HG03558 (cell line): ENCODE measurements around the gene IGF2R.
"Not testable (repeated sequence)": the region's sequence is repeated elsewhere in the genome, so short reads cannot be mapped to it uniquely, and the experiment has no call there.

ENCODE experiments used
- ATAC-seq: cut with Tn5 transposase; IDR thresholded peaks from one replicate; pipeline ENCODE4 v1.9.1; 2021; ENCODE audit warnings: moderate number of reproducible peaks; ENCODE audit not compliant: unreplicated experiment; ENCODE audit errors: extremely low read depth

Gene IGF2R

DNA sequence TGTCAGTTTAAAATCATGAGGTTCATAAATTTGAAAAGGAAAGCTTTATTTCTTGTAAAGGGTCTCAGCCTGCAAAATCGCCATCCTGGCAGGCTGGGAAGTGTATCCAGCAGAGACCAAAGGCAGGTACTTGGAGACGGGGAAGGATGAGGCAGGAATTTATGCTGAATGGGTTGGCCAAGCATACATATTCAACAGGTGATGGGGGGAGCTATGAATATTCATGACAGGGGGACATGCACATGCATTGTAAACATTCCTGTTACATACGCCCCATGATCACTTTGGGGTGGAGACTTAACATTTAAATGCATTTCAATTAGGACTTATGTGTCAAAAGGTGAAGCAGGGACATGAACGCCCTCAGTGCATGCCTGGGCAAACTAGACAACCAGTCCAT is 142.9 kb downstream of the IGF2R start:
- ATAC-seq: no peak

DNA sequence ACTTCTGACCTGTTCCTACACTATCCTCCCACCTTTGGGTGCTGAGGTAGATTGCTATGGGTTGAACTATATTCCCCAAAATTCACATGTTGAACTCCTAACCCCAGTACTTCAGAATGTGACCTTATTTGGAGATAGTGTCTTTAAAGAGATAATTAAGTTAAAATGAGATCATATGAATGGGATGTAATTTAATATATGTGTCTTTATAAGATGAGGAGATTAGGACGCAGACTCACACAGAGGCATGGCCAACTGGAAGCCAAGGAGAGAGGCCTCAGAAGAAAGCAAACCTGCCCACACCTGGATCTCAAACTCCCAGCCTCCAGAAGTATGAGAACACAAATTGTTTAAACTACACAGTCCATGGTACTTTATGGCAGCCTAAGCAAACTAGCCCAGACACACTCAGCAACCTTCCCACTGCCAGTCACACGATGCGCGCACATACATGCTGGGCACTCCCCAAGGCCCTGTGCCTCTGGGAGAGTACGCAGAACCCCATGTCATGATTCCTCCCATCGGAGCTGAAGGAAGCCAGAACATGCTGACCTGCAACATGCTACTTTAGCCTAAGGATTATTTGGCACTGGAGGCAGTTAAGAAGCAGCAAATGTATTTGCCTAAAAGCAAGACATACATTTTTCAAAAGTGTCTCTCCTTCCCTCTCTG is 143.9 kb downstream of the IGF2R start:
- no peak for ATAC-seq

DNA sequence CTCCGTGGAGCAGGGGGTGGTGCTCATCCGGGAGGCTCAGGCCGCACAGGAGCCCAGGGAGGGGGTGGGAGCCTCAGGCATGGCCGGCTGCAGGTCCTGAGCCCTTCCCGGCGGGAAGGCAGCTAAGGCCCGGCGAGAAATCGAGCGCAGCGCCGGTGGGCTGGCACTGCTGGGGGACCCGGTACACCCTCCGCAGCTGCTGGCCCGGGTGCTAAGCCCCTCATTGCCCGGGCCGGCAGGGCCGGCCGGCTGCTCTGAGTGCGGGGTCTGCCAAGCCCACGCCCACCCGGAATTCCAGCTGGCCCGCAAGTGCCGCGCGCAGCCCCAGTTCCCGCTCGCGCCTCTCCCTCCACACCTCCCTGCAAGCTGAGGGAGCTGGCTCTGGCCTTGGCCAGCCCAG is 145.7 kb downstream of the IGF2R start:
- not testable (repeated sequence) for ATAC-seq

GRCh38 chr6:160115421-160115820 is 146.5 kb downstream of the IGF2R start:
- ATAC-seq: no peak

- no peak for ATAC-seq
These were observed 147.5 kb downstream of the IGF2R start for GRCh38 chr6:160116411-160116810.

- ATAC-seq: no peak
These were observed 148.3 kb downstream of the IGF2R start for GRCh38 chr6:160117137-160117536.

DNA sequence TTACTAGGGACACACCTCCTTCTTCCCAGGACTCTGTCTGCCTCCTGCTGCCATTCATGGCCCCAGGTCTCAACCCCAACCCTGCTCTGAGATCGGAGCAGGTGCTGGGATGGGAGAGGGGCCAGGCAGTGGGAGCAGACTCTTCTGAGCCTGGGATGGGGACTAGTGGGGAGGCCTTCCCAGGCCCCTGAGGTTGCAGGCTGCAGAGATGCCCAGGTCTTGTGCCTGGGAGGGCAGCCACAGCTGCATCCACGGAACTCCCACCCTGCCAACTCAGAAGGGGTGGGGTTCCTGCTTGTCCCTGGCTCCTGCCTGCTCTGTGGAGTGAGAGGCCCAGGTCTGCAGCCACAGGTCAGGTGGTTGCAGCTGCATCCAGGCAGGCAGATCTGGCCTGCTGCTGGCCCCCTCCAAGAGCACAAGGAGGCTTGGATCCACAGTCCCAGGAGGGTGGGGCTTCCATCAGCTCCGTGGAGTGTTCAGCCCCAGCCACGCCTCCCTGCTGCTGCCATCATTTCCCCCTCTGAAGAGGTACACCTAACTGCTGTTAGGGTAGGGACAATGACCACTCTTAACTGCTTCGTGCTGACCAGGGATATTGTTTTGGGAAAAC is 149.8 kb downstream of the IGF2R start:
- no peak for ATAC-seq

DNA sequence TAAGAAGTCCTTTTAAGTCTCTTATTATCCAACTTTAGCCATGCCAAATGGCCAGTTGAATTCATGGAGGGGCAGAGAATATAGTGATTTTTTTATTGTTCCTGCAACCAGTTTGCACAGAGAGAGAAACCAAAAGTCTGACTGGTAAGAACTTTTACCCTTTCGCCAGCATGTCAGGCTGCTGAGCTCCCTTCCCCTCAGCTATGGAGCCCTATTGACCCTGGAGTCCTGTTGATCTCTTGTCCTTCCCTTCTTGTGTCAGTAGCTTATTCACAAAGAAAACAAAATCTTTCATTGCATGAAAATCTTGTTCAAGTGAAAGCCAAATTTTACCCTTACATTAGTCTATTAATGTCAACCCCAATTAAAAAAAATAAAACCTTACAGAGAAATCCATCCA is 151.2 kb downstream of the IGF2R start:
- ATAC-seq: no peak

GRCh38 chr6:160121558-160121957 is 152.7 kb downstream of the IGF2R start, which contains the start of gene SLC22A1:
Gene SLC22A1, plus strand, starts transcription at chr6:160121815. Its CDS starts 121 bp downstream, at chr6:160121936.
- no peak for ATAC-seq

- ATAC-seq: no peak
These were observed 153.1 kb downstream of the IGF2R start for GRCh38 chr6:160121981-160122380.

GRCh38 chr6:160122744-160123143 is 153.9 kb downstream of the IGF2R start:
- no peak for ATAC-seq

GRCh38 chr6:160124007-160124406 is 155.1 kb downstream of the IGF2R start:
- no peak for ATAC-seq

- ATAC-seq: no peak
These were observed 155.7 kb downstream of the IGF2R start for GRCh38 chr6:160124605-160125004.

GRCh38 chr6:160125105-160125504 is 156.2 kb downstream of the IGF2R start:
- not testable (repeated sequence) for ATAC-seq

DNA sequence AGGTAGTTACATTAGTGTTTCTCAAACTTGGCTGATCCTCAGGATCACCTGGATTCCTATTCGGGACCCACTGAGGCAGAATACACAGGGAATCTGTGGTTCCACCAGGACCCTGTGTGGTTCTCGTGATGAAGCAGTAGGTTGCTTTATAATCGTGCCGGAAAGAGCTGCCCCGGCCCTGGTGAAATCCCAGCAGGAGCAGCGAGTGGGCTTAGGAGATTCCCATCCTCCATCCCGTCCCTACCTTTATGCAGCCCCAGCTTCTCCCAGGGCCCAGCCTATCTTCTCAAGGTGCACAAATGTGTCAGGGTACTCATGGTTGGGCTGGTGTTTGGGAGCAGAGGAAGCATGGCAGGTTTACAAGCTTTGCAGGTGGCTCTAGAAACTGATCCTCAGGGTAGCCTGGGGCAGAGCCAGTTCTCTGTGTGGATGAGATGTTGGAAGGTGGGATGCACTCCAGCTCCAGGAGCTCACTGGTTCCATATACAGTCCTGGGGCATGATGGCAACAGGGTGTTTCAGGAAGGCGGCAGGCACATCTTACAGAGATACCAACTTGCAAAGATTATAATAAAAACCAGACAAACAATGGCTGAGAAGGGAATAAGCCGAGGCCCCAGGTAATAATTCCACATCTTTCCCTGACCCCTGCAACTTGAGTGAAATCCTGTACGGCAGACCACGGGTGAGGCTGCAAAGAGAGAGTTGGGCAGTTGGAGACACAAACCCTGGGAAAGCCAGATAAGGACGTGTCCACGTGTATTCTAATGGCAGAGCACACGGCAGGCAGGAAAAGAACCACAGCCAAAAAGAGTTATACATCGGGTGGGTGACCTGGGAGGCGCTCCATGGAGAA is 158.6 kb downstream of the IGF2R start:
- ATAC-seq: no peak

- ATAC-seq: no peak
These were observed 159.3 kb downstream of the IGF2R start for GRCh38 chr6:160128125-160128683.

DNA sequence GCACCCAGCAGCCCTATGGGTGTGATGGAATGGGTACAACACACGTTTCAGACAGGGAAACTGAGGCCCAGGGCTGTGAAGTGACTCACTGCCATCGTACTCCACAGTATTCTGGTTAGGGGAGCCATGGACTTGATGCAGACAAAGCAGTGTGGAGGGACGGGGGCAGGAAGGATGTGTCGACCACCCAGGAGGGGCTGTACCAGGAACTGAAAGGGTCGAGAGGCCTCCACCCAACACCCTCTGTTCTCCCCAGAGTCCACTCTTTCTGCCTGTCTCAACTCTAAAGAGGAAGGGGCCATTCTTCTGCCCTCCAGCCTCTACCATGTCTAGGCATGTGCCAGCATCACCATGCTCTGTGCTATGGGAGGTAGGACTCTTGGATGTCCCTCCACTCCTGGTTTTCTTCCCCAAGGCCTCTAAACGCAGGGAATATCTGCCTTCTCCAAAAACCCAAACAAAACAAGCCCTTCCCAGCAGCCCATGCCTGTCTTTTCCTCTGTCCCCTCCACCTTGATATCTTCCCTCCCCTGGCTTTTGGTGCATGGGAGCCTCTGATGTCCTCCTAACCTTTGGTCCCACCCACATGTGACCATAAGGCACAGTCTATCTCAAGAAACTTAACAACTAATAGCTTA is 160.1 kb downstream of the IGF2R start:
- ATAC-seq: no peak

GRCh38 chr6:160129881-160130615 is 161.2 kb downstream of the IGF2R start:
- no peak for ATAC-seq

DNA sequence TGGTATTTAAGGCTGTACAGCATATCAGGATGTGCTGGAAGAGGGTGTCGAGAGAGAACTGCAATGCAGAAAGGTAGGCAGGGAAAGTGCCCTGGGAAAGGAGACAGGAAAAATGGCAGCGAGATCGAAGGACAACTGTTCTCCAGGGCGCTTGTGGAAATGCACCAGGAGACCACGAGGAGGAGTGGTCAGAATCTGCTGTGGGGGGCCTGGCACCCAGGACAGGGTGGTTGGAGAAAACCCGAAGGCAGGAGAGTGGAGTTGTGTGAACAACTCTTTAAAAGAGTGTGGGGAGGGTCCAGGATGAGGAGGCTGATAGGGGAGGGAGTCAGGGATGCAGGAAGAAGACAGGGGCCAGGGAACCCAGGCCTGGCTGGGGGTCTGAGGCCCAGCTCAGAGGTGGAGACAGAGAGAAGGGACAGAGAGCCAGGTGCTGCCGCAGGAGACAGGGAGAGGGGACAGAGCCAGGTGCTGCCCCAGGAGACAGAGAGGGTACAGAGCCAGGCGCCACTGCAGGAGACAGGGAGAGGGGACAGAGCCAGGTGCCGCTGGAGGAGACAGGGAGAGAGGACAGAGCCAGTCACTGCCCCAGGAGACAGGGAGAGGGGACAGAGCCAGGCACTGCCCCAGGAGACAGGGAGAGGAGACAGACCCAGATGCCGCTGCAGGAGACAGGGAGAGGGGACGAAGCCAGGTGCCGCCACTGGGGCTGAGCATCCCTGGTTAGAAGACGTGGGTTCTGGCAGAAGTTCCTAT is 162.0 kb downstream of the IGF2R start:
- no peak for ATAC-seq
